Stimulated activated naive B cell treated with anti-CD40 and anti-IgM and Interleukin-4, amounts not matched to agents 10 μg/mL and 1 μg/mL and 100 μg/mL, for 72 hours (primary cell): ENCODE results near the gene PLA2G2F.

Experiments used
- ATAC-seq, 2 donors: fragments of 150-1000 bp; cut with Tn5 transposase; replicated peaks; 2 replicates each; pipeline ENCODE4 v1.10.0; 2021; ENCODE audit warnings: moderate library complexity in 1 of 2
- DNase-seq: peaks from one replicate; pipeline ENCODE4 v3.0.0; 2021
- H3K27ac Mint-ChIP-seq: one replicate; pipeline ENCODE4 v1.8.0; 2022; ENCODE audit warnings: mild to moderate bottlenecking, mixed read lengths
- H3K27me3 Mint-ChIP-seq, 2 donors: one replicate each; pipeline ENCODE4 v1.8.0; 2022; ENCODE audit warnings: mixed read lengths in 2 of 2
- H3K36me3 Mint-ChIP-seq, 2 donors: one replicate each; pipeline ENCODE4 v1.8.0; 2022; ENCODE audit warnings: mixed read lengths in 2 of 2, mild to moderate bottlenecking in 1 of 2
- H3K4me1 Mint-ChIP-seq, 2 donors: one replicate each; pipeline ENCODE4 v1.8.0; 2022; ENCODE audit warnings: mixed read lengths in 2 of 2, mild to moderate bottlenecking in 1 of 2
- H3K4me3 Mint-ChIP-seq, 2 donors: one replicate each; pipeline ENCODE4 v1.8.0; 2022; ENCODE audit warnings: mild to moderate bottlenecking in 2 of 2, mixed read lengths in 2 of 2, moderate library complexity in 1 of 2
- H3K9me3 Mint-ChIP-seq, 2 donors: one replicate each; pipeline ENCODE4 v1.8.0; 2022; ENCODE audit warnings: mixed read lengths in 2 of 2, mild to moderate bottlenecking in 1 of 2

The PLA2G2F gene

GRCh38 chr1:20142001-20142710 is 3.0 kb downstream of the PLA2G2F start:
- no peak overlapping the region for H3K27ac Mint-ChIP-seq
- no peaks in the 10 kb centered on the region for H3K36me3 Mint-ChIP-seq
- DNase-seq (no peak), ATAC-seq (no peak)
- H3K9me3 Mint-ChIP-seq = no peaks in the 10 kb centered on the region
- peaks cover 0 to 6% of the 10 kb centered on the region in 2 donors for H3K4me1 Mint-ChIP-seq
- H3K27me3 Mint-ChIP-seq = peaks cover 17 to 30% of the 10 kb centered on the region in 2 donors
- H3K4me3 Mint-ChIP-seq = no peak overlapping the region

- H3K27me3 Mint-ChIP-seq = peaks cover 14 to 31% of the 10 kb centered on the region in 2 donors
- peaks cover 0 to 6% of the 10 kb centered on the region in 2 donors for H3K4me1 Mint-ChIP-seq
- no peak overlapping the region for H3K4me3 Mint-ChIP-seq
- no peaks in the 10 kb centered on the region for H3K9me3 Mint-ChIP-seq
- DNase-seq (no peak), ATAC-seq (no peak)
- H3K36me3 Mint-ChIP-seq = no peaks in the 10 kb centered on the region
- no peak overlapping the region for H3K27ac Mint-ChIP-seq
Measured at GRCh38 chr1:20143318-20143717, 4.2 kb downstream of the PLA2G2F start.

GRCh38 chr1:20143734-20144565 is 4.8 kb downstream of the PLA2G2F start:
- Mint-ChIP-seq H3K4me3 (no peak overlapping the region), H3K36me3 (no peaks in the 10 kb centered on the region), H3K9me3 (no peaks in the 10 kb centered on the region), H3K27me3 (peaks cover 14 to 27% of the 10 kb centered on the region in 2 donors), H3K27ac (no peak overlapping the region), H3K4me1 (peaks cover 0 to 6% of the 10 kb centered on the region in 2 donors)
- DNase-seq (no peak), ATAC-seq (no peak)

GRCh38 chr1:20147846-20148570 is 8.9 kb downstream of the PLA2G2F start:
- DNase-seq (no peak), ATAC-seq (no peak)
- H3K36me3 Mint-ChIP-seq = no peaks in the 10 kb centered on the region
- H3K4me1 Mint-ChIP-seq = peaks cover 10 to 12% of the 10 kb centered on the region in 2 donors
- H3K27me3 Mint-ChIP-seq = peaks cover 11 to 21% of the 10 kb centered on the region in 2 donors
- H3K27ac Mint-ChIP-seq = no peak overlapping the region
- H3K9me3 Mint-ChIP-seq = no peaks in the 10 kb centered on the region
- H3K4me3 Mint-ChIP-seq = no peak overlapping the region

GRCh38 chr1:20148571-20149500 is 9.7 kb downstream of the PLA2G2F start:
- Mint-ChIP-seq H3K9me3 (no peaks in the 10 kb centered on the region), H3K36me3 (no peaks in the 10 kb centered on the region), H3K27ac (no peak overlapping the region), H3K4me3 (no peak overlapping the region), H3K4me1 (peaks cover 11 to 12% of the 10 kb centered on the region in 2 donors), H3K27me3 (peaks cover 11 to 21% of the 10 kb centered on the region in 2 donors)
- no peak for ATAC-seq
- DNase-seq = no peak

GRCh38 chr1:20149601-20150325 is 10.6 kb downstream of the PLA2G2F start:
- peaks cover 14 to 21% of the 10 kb centered on the region in 2 donors for H3K4me1 Mint-ChIP-seq
- no peak overlapping the region for H3K27ac Mint-ChIP-seq
- ATAC-seq (no peak), DNase-seq (no peak)
- no peaks in the 10 kb centered on the region for H3K36me3 Mint-ChIP-seq
- H3K27me3 Mint-ChIP-seq = peaks cover 6 to 21% of the 10 kb centered on the region in 2 donors
- H3K9me3 Mint-ChIP-seq = no peaks in the 10 kb centered on the region
- no peak overlapping the region for H3K4me3 Mint-ChIP-seq

GRCh38 chr1:20150326-20150705 is 11.2 kb downstream of the PLA2G2F start:
- no peak overlapping the region for H3K4me3 Mint-ChIP-seq
- no peak overlapping the region for H3K27ac Mint-ChIP-seq

GRCh38 chr1:20150969-20151368 is 11.8 kb downstream of the PLA2G2F start:
- Mint-ChIP-seq H3K4me3 (no peak overlapping the region), H3K4me1 (peaks cover 15 to 22% of the 10 kb centered on the region in 2 donors)

More at GRCh38 chr1:20150326-20150705, 11.2 kb downstream of the PLA2G2F start:
- DNase-seq = no peak
- Mint-ChIP-seq H3K4me1 (peaks cover 15 to 22% of the 10 kb centered on the region in 2 donors), H3K36me3 (no peaks in the 10 kb centered on the region), H3K9me3 (no peaks in the 10 kb centered on the region), H3K27me3 (peaks cover 6 to 21% of the 10 kb centered on the region in 2 donors)
- no peak for ATAC-seq

GRCh38 chr1:20151906-20152598 is 12.9 kb downstream of the PLA2G2F start:
- H3K27me3 Mint-ChIP-seq = peaks cover 6 to 21% of the 10 kb centered on the region in 2 donors
- H3K4me3 Mint-ChIP-seq = peak overlapping the region; percentile 82
- H3K27ac Mint-ChIP-seq = peak overlapping the region; percentile 87
- H3K4me1 Mint-ChIP-seq = peaks cover 15 to 22% of the 10 kb centered on the region in 2 donors
- peak; percentile 77 for DNase-seq
- H3K9me3 Mint-ChIP-seq = peaks cover 0 to under 1% of the 10 kb centered on the region in 2 donors
- ATAC-seq = peak; percentile 90 to 92
- H3K36me3 Mint-ChIP-seq = no peaks in the 10 kb centered on the region

More at GRCh38 chr1:20150969-20151368, 11.8 kb downstream of the PLA2G2F start:
- ATAC-seq (no peak), DNase-seq (no peak)
- no peak overlapping the region for H3K27ac Mint-ChIP-seq
- no peaks in the 10 kb centered on the region for H3K36me3 Mint-ChIP-seq
- peaks cover 6 to 21% of the 10 kb centered on the region in 2 donors for H3K27me3 Mint-ChIP-seq
- H3K9me3 Mint-ChIP-seq = no peaks in the 10 kb centered on the region

- Mint-ChIP-seq H3K27me3 (peaks cover 6 to 21% of the 10 kb centered on the region in 2 donors), H3K9me3 (peaks cover 1 to 6% of the 10 kb centered on the region in 2 donors), H3K4me3 (peak overlapping the region; percentile 82), H3K36me3 (no peaks in the 10 kb centered on the region), H3K4me1 (peaks cover 15 to 22% of the 10 kb centered on the region in 2 donors), H3K27ac (no peak overlapping the region)
- no peak for DNase-seq
- ATAC-seq = peak in 1 of 2 donors; percentile 13
Measured at GRCh38 chr1:20152599-20152930, 13.4 kb downstream of the PLA2G2F start.

- ATAC-seq = no peak
- no peaks in the 10 kb centered on the region for H3K36me3 Mint-ChIP-seq
- no peak overlapping the region for H3K27ac Mint-ChIP-seq
- DNase-seq = no peak
- peaks cover 15 to 22% of the 10 kb centered on the region in 2 donors for H3K4me1 Mint-ChIP-seq
- H3K4me3 Mint-ChIP-seq = no peak overlapping the region
- H3K9me3 Mint-ChIP-seq = peaks cover 5 to 10% of the 10 kb centered on the region in 2 donors
- peaks cover 6 to 17% of the 10 kb centered on the region in 2 donors for H3K27me3 Mint-ChIP-seq
Measured at GRCh38 chr1:20153000-20153418, 13.9 kb downstream of the PLA2G2F start.

GRCh38 chr1:20154301-20154831 is 15.2 kb downstream of the PLA2G2F start:
- ATAC-seq (no peak), DNase-seq (no peak)
- H3K4me3 Mint-ChIP-seq = peak overlapping the region in 1 of 2 donors; percentile 49
- peaks cover 15 to 22% of the 10 kb centered on the region in 2 donors for H3K4me1 Mint-ChIP-seq
- H3K9me3 Mint-ChIP-seq = peaks cover 11 to 16% of the 10 kb centered on the region in 2 donors
- peaks cover 3 to 4% of the 10 kb centered on the region in 2 donors for H3K36me3 Mint-ChIP-seq
- peak overlapping the region; percentile 67 for H3K27ac Mint-ChIP-seq
- peaks cover 4 to 9% of the 10 kb centered on the region in 2 donors for H3K27me3 Mint-ChIP-seq
